GM20431 (cell line): ENCODE results near the gene CYSTM1.

ENCODE experiments used
- in situ Hi-C: fragments of 300-500 bp; cut with MseI, MboI; formaldehyde crosslinking; loops from one replicate; pipeline ENCODE4 v1.15.0; 2020; ENCODE audit warnings: low sequenced_read_pairs; ENCODE audit not compliant: unreplicated experiment

Gene CYSTM1

GRCh38 chr5:140245341-140245740 is 70.4 kb downstream of the CYSTM1 start:
- in situ Hi-C loops, result loop anchor here (10.0 to 25.0 kb wide), 2 partner anchors 99 to 467 kb away; partner anchors contain the start of genes HBEGF and ZMAT2

- in situ Hi-C loops, result loop anchor here (10.0 to 25.0 kb wide), 2 partner anchors 99 to 466 kb away; partner anchors contain the start of genes HBEGF and ZMAT2
These were observed 70.9 kb downstream of the CYSTM1 start for GRCh38 chr5:140245926-140246325.

GRCh38 chr5:140246378-140247122 is 71.6 kb downstream of the CYSTM1 start:
- in situ Hi-C loops, result loop anchor here (10.0 to 25.0 kb wide), 2 partner anchors 98 to 466 kb away; partner anchors contain the start of genes HBEGF and ZMAT2

GRCh38 chr5:140248414-140248813 is 73.4 kb downstream of the CYSTM1 start:
- in situ Hi-C loops, result loop anchor here (10.0 to 25.0 kb wide), 2 partner anchors 96 to 464 kb away; partner anchors contain the start of genes HBEGF and ZMAT2

- in situ Hi-C loops, result loop anchor here (10.0 to 25.0 kb wide), 2 partner anchors 95 to 463 kb away; partner anchors contain the start of genes HBEGF and ZMAT2
These were observed 74.5 kb downstream of the CYSTM1 start for GRCh38 chr5:140249536-140249935.

GRCh38 chr5:140250386-140250785 is 75.4 kb downstream of the CYSTM1 start:
- in situ Hi-C loops, result no loop called here

GRCh38 chr5:140251527-140251973 is 76.6 kb downstream of the CYSTM1 start:
- in situ Hi-C loops, result no loop called here

GRCh38 chr5:140252470-140253126 is 77.6 kb downstream of the CYSTM1 start:
- in situ Hi-C loops, result no loop called here

- in situ Hi-C loops, result no loop called here
These were observed 79.0 kb downstream of the CYSTM1 start for GRCh38 chr5:140253985-140254384.

GRCh38 chr5:140255460-140256157 is 80.6 kb downstream of the CYSTM1 start:
- in situ Hi-C loops, result no loop called here

- in situ Hi-C loops, result no loop called here
These were observed 81.7 kb downstream of the CYSTM1 start for GRCh38 chr5:140256726-140257125.

GRCh38 chr5:140258016-140258415 is 83.0 kb downstream of the CYSTM1 start:
- in situ Hi-C loops, result no loop called here

GRCh38 chr5:140258873-140259272 is 83.9 kb downstream of the CYSTM1 start:
- in situ Hi-C loops, result no loop called here

- in situ Hi-C loops, result no loop called here
These were observed 84.5 kb downstream of the CYSTM1 start for GRCh38 chr5:140259500-140259899.

- in situ Hi-C loops, result no loop called here
These were observed 85.2 kb downstream of the CYSTM1 start for GRCh38 chr5:140260089-140260656.

- in situ Hi-C loops, result no loop called here
These were observed 86.6 kb downstream of the CYSTM1 start for GRCh38 chr5:140261403-140262171.

- in situ Hi-C loops, result no loop called here
These were observed 87.2 kb downstream of the CYSTM1 start for GRCh38 chr5:140262221-140262620.

- in situ Hi-C loops, result no loop called here
These were observed 87.9 kb downstream of the CYSTM1 start for GRCh38 chr5:140262839-140263238.

- in situ Hi-C loops, result no loop called here
These were observed 90.9 kb downstream of the CYSTM1 start for GRCh38 chr5:140265845-140266244.
